GM23338 (cell line): ENCODE results near the gene MPL. TPM values are rescaled to one million over a fixed set of nuclear protein-coding genes. Genes with fewer than 3 reads are reported as not detected.

Experiments used
- ATAC-seq: fragments of 200-7000 bp; cut with Tn5 transposase; 3 replicates; pipeline ENCODE4 v1.9.1; 2020
- DNase-seq: peaks from one replicate; pipeline ENCODE4 v3.0.0-alpha.2; 2015; ENCODE audit warnings: low spot score
- H2AFZ ChIP-seq: fragments of 200-600 bp; sonication (generic); 2 replicates; pipeline ENCODE4 v1.8.0; 2016; ENCODE audit warnings: antibody characterized with exemption, mild to moderate bottlenecking, moderate library complexity
- H3F3A ChIP-seq: fragments of 200-600 bp; sonication (generic); replicated peaks from 2 replicates; pipeline ENCODE4 v1.8.0; 2017; ENCODE audit warnings: antibody characterized with exemption, mixed run types, low read depth
- H3K27ac ChIP-seq: fragments of 200-600 bp; sonication (generic); 2 replicates; pipeline ENCODE4 v1.6.1; 2016; ENCODE audit warnings: low read depth
- H3K27me3 ChIP-seq: fragments of 200-600 bp; sonication (generic); 2 replicates; pipeline ENCODE4 v1.8.0; 2016; ENCODE audit warnings: mild to moderate bottlenecking, mixed run types, moderate library complexity; ENCODE audit not compliant: insufficient read depth
- H3K36me3 ChIP-seq: fragments of 200-600 bp; sonication (generic); 2 replicates; pipeline ENCODE4 v1.8.0; 2016; ENCODE audit warnings: mild to moderate bottlenecking; ENCODE audit not compliant: insufficient read depth
- H3K4me1 ChIP-seq: fragments of 200-600 bp; sonication (generic); 2 replicates; pipeline ENCODE4 v1.8.0; 2016; ENCODE audit warnings: mild to moderate bottlenecking, moderate library complexity; ENCODE audit not compliant: insufficient read depth
- H3K4me2 ChIP-seq: fragments of 200-600 bp; sonication (generic); 2 replicates; pipeline ENCODE4 v1.7.1; 2017; ENCODE audit warnings: mixed run types
- H3K4me3 ChIP-seq: fragments of 200-600 bp; sonication (generic); 2 replicates; pipeline ENCODE4 v1.6.1; 2016; ENCODE audit warnings: mixed run types
- H3K79me2 ChIP-seq: fragments of 200-600 bp; sonication (generic); replicated peaks from 2 replicates; pipeline ENCODE4 v1.8.0; 2017; ENCODE audit warnings: mild to moderate bottlenecking; ENCODE audit not compliant: insufficient read depth
- H3K9me2 ChIP-seq: fragments of 200-600 bp; sonication (generic); 2 replicates; pipeline ENCODE4 v1.8.0; 2017; ENCODE audit not compliant: insufficient read depth
- H4K20me1 ChIP-seq: fragments of 200-600 bp; sonication (generic); replicated peaks from 2 replicates; pipeline ENCODE4 v1.8.0; 2017; ENCODE audit warnings: mild to moderate bottlenecking; ENCODE audit not compliant: insufficient read depth
- H3K27ac Mint-ChIP-seq: 2 replicates; pipeline ENCODE4 v1.8.0; 2020; ENCODE audit warnings: inconsistent platforms, mild to moderate bottlenecking, moderate library complexity, mixed read lengths
- H3K27me3 Mint-ChIP-seq: 3 replicates; pipeline ENCODE4 v1.8.0; 2022; ENCODE audit warnings: low read depth, mild to moderate bottlenecking, moderate library complexity, mixed read lengths, inconsistent platforms; ENCODE audit not compliant: insufficient read depth, poor library complexity
- H3K36me3 Mint-ChIP-seq: 3 replicates; pipeline ENCODE4 v1.8.0; 2021; ENCODE audit warnings: low read depth, mild to moderate bottlenecking, inconsistent platforms, moderate library complexity, mixed read lengths
- H3K4me1 Mint-ChIP-seq: 3 replicates; pipeline ENCODE4 v1.8.0; 2020; ENCODE audit warnings: mild to moderate bottlenecking, inconsistent platforms, mixed read lengths
- H3K4me3 Mint-ChIP-seq: 3 replicates; pipeline ENCODE4 v1.8.0; 2021; ENCODE audit warnings: moderate library complexity, mild to moderate bottlenecking, inconsistent platforms, mixed read lengths
- H3K9me3 Mint-ChIP-seq: 3 replicates; pipeline ENCODE4 v1.8.0; 2020; ENCODE audit warnings: moderate library complexity, mild to moderate bottlenecking, inconsistent platforms, mixed read lengths
- CREB1 ChIP-seq: fragments of 250-450 bp; sonication (Bioruptor Pico); IDR thresholded peaks from 2 replicates; pipeline ENCODE4 v1.5.0; 2020; ENCODE audit warnings: low read depth, mild to moderate bottlenecking, moderate library complexity
- EZH2 ChIP-seq: fragments of 200-600 bp; sonication (generic); IDR thresholded peaks from one replicate; pipeline ENCODE4 v1.8.0; 2017; ENCODE audit warnings: antibody characterized with exemption, mild to moderate bottlenecking, low read depth; ENCODE audit not compliant: unreplicated experiment
- EZH2phosphoT487 ChIP-seq: fragments of 200-600 bp; sonication (generic); IDR thresholded peaks from one replicate; pipeline ENCODE4 v1.8.1; 2018; ENCODE audit warnings: antibody characterized with exemption; ENCODE audit not compliant: unreplicated experiment
- JUNB ChIP-seq: IDR thresholded peaks from one replicate; pipeline ENCODE4 v1.6.1; 2016; ENCODE audit warnings: antibody characterized with exemption; ENCODE audit not compliant: unreplicated experiment
- NANOG ChIP-seq: IDR thresholded peaks from 2 replicates; pipeline ENCODE4 v1.6.1; 2016; ENCODE audit warnings: antibody characterized with exemption, borderline replicate concordance
- POLR2AphosphoS5 ChIP-seq: IDR thresholded peaks from 2 replicates; pipeline ENCODE4 v1.6.1; 2016; ENCODE audit warnings: antibody characterized with exemption, low read depth
- REST ChIP-seq: IDR thresholded peaks from one replicate; pipeline ENCODE4 v1.6.1; 2018; ENCODE audit warnings: antibody characterized with exemption; ENCODE audit not compliant: unreplicated experiment
- ZNF331 ChIP-seq: fragments of 250-450 bp; sonication (Bioruptor Pico); IDR thresholded peaks from 2 replicates; pipeline ENCODE4 v1.5.0; 2020; ENCODE audit warnings: low read depth, mild to moderate bottlenecking, moderate library complexity
- ZNF462 ChIP-seq: fragments of 250-450 bp; sonication (Bioruptor Pico); IDR thresholded peaks from 2 replicates; pipeline ENCODE4 v1.5.0; 2020; ENCODE audit warnings: mild to moderate bottlenecking, moderate library complexity
- polyA plus RNA-seq: library from polyadenylated mRNA; unstranded; fragments of >200 nt; fragmentation: Nextera tagmentation; extraction: Ambion mirVana; gene quantifications from 2 replicates; pipeline ENCODE4 v1.2.1, GENCODE V29; 2016
- total RNA-seq: library from RNA; depleted of rRNA; stranded (reverse); fragments of >200 nt; shearing (Covaris generic); gene quantifications from 2 replicates; pipeline ENCODE4 v1.2.3, GENCODE V29; 2014
- TF ChIP-seq, protein P1 (sequence below): IDR thresholded peaks from 2 replicates; pipeline ENCODE4 v1.6.1; 2016; ENCODE audit warnings: antibody characterized with exemption

MPL gene
- total and polyA plus RNA-seq, 2 experiments from 2014 or later = not detected

DNA sequence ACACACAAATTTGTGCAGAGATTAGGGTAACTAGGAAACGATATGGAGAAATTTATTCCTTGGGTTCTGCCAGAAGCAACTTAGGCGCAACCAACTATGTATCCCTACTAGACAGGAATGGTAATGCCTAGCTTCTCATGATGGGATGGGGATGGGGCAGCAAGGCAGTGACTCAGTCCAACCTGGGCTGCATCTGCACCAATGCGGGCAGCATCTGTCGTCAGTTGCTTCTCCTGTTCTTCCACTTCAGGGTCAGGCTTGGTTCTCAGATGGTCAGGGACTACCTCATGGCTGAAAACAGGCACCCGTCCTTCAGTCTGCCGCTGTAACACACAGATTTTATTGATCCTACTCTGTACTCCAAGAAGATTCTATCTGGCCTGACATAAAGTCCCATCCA, 49.1 kb downstream of the MPL start (continued):
- TF ChIP-seq ZNF331 (CRISPR knock-in tag) = no peak
- no peak for TF ChIP-seq POLR2AphosphoS5
- TF ChIP-seq CREB1 (CRISPR knock-in tag) = no peak
- TF ChIP-seq REST = no peak

DNA sequence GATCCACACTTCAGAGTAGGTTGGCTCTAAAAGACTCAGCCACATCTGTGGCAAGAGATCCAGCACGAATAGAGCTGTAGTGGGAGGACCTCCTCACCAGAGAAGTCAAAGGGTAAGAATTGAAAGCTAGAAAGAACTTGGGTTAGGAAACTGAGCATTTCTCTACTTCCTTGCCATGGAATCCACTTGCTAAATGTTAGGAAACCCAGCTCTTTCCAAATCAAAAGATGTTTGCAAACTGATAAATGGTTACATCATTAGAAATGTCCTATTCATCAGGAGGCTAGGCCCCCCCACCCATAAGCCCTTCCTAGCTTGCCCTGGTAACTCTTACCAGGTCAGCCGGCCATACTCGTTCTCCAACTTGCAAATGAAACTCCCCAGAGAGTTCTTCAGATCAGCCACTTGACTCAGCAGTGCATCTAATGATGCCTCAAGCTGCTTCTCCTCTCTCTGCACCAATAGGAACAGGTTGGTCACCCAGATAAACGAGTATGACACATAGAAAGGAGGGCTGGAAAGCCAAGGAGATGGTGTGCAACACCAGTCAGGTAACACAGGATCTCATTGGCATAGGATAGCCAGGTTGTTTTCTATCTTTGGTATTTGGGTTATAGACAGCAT, 50.5 kb downstream of the MPL start:
- Mint-ChIP-seq H3K36me3 (peaks cover 36% of the 10 kb centered on the region), H3K27ac (no peak overlapping the region), H3K4me1 (peaks cover 15% of the 10 kb centered on the region), H3K4me3 (peak overlapping the region; percentile 98), H3K9me3 (no peaks in the 10 kb centered on the region), H3K27me3 (peaks cover 5% of the 10 kb centered on the region)
- Histone ChIP-seq H3K27ac (no peak overlapping the region), H3F3A (no peaks in the 10 kb centered on the region), H2AFZ (no peak overlapping the region), H3K4me3 (no peak overlapping the region), H3K9me2 (no peaks in the 10 kb centered on the region), H3K36me3 (peaks cover 25% of the 10 kb centered on the region), H3K4me2 (no peak overlapping the region), H3K27me3 (no peaks in the 10 kb centered on the region), H3K4me1 (peaks cover 13% of the 10 kb centered on the region; the same call in 1 of the 2 replicates), H4K20me1 (peaks cover 8% of the 10 kb centered on the region), H3K79me2 (peaks cover 34% of the 10 kb centered on the region)
- DNase-seq = no peak
- no peak for ATAC-seq
- TF ChIP-seq EZH2 = no peak
- TF ChIP-seq ZNF462 = no peak
- TF ChIP-seq JUNB = no peak
- no peak for TF ChIP-seq ZNF331 (CRISPR knock-in tag)
- TF ChIP-seq NANOG = no peak
- TF ChIP-seq, protein P1, sequence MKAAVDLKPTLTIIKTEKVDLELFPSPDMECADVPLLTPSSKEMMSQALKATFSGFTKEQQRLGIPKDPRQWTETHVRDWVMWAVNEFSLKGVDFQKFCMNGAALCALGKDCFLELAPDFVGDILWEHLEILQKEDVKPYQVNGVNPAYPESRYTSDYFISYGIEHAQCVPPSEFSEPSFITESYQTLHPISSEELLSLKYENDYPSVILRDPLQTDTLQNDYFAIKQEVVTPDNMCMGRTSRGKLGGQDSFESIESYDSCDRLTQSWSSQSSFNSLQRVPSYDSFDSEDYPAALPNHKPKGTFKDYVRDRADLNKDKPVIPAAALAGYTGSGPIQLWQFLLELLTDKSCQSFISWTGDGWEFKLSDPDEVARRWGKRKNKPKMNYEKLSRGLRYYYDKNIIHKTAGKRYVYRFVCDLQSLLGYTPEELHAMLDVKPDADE = no peak
- no peak for TF ChIP-seq REST
- no peak for TF ChIP-seq POLR2AphosphoS5
- no peak for TF ChIP-seq EZH2phosphoT487
